Neural cell (in vitro differentiated cells): ENCODE data around the gene DPPA4. TPM values are rescaled to one million over a fixed set of nuclear protein-coding genes. Genes with fewer than 3 reads are reported as not detected.

ENCODE experiments used
- H2AFZ ChIP-seq: fragments of 200-600, 300-800 bp; sonication (generic), shearing (Covaris generic); 2 replicates; pipeline ENCODE4 v1.6.0; 2014; ENCODE audit warnings: low read depth, mild to moderate bottlenecking, antibody characterized with exemption, low read length, moderate library complexity
- H3F3A ChIP-seq: fragments of 200-600 bp; shearing (Covaris generic); 2 replicates; pipeline ENCODE4 v1.6.1; 2016; ENCODE audit warnings: mild to moderate bottlenecking, moderate library complexity, mixed read lengths, antibody characterized with exemption, low read length; ENCODE audit not compliant: insufficient read depth, poor library complexity, severe bottlenecking
- H3K27ac ChIP-seq: fragments of 200-600, 300-800 bp; sonication (generic), shearing (Covaris generic); 2 replicates; pipeline ENCODE4 v1.5.1; 2014; ENCODE audit warnings: mild to moderate bottlenecking, low read length, moderate library complexity
- H3K27me3 ChIP-seq: fragments of 300-800, 200-600 bp; sonication (generic), shearing (Covaris generic); 2 replicates; pipeline ENCODE4 v1.6.0; 2014; ENCODE audit warnings: mild to moderate bottlenecking, low read depth, low read length, moderate library complexity; ENCODE audit not compliant: insufficient read depth
- H3K36me3 ChIP-seq: fragments of 300-800, 200-600 bp; sonication (generic), shearing (Covaris generic); 2 replicates; pipeline ENCODE4 v1.5.1; 2014; ENCODE audit warnings: mild to moderate bottlenecking, antibody characterized with exemption, low read length, moderate library complexity; ENCODE audit not compliant: insufficient read depth
- H3K4me2 ChIP-seq: fragments of 300-800, 200-600 bp; sonication (generic), shearing (Covaris generic); 2 replicates; pipeline ENCODE4 v1.6.0; 2014; ENCODE audit warnings: mild to moderate bottlenecking, low read length
- H3K4me3 ChIP-seq: fragments of 300-800, 200-600 bp; sonication (generic), shearing (Covaris generic); 2 replicates; pipeline ENCODE4 v1.5.1; 2014; ENCODE audit warnings: mild to moderate bottlenecking, low read length, moderate library complexity
- H3K79me2 ChIP-seq: fragments of 200-600 bp; shearing (Covaris generic); replicated peaks from 2 replicates; pipeline ENCODE4 v1.6.0; 2014; ENCODE audit warnings: mild to moderate bottlenecking, low read length, moderate library complexity; ENCODE audit not compliant: insufficient read depth
- H3K9ac ChIP-seq: fragments of 300-800, 200-600 bp; sonication (generic), shearing (Covaris generic); 2 replicates; pipeline ENCODE4 v1.6.1; 2016; ENCODE audit warnings: mild to moderate bottlenecking, low read length, mixed read lengths
- H3K9me2 ChIP-seq: fragments of 200-600 bp; shearing (Covaris generic); 2 replicates; pipeline ENCODE4 v1.6.1; 2016; ENCODE audit warnings: mild to moderate bottlenecking, low read length, mixed read lengths; ENCODE audit not compliant: insufficient read depth
- H3K9me3 ChIP-seq: fragments of 200-600, 300-800 bp; sonication (generic), shearing (Covaris generic); 2 replicates; pipeline ENCODE4 v1.6.1; 2016; ENCODE audit warnings: mild to moderate bottlenecking, mixed run types, low read length, moderate library complexity, mixed read lengths
- H4K20me1 ChIP-seq: fragments of 200-600 bp; shearing (Covaris generic); 2 replicates; pipeline ENCODE4 v1.6.1; 2016; ENCODE audit warnings: mild to moderate bottlenecking, mixed run types; ENCODE audit not compliant: insufficient read depth
- EP300 ChIP-seq: fragments of 450-650 bp; conservative IDR thresholded peaks from 2 replicates; pipeline ENCODE4 v1.6.1; 2014; ENCODE audit warnings: antibody characterized with exemption, mild to moderate bottlenecking, moderate library complexity; ENCODE audit not compliant: poor library complexity, severe bottlenecking
- EZH2 ChIP-seq: fragments of 200-600, 300-800 bp; shearing (Covaris generic), sonication (generic); IDR thresholded peaks from 2 replicates; pipeline ENCODE4 v1.6.1; 2014; ENCODE audit warnings: antibody characterized with exemption, low read length, borderline replicate concordance, mild to moderate bottlenecking; ENCODE audit not compliant: insufficient read depth, poor library complexity, severe bottlenecking
- MXI1 ChIP-seq: fragments of 450-650 bp; conservative IDR thresholded peaks from 2 replicates; pipeline ENCODE4 v1.6.1; 2014; ENCODE audit warnings: antibody characterized with exemption, mild to moderate bottlenecking; ENCODE audit not compliant: poor library complexity, severe bottlenecking
- POLR2AphosphoS5 ChIP-seq: IDR thresholded peaks from 2 replicates; pipeline ENCODE4 v1.6.1; 2012
- RAD21 ChIP-seq: fragments of 450-650 bp; conservative IDR thresholded peaks from 2 replicates; pipeline ENCODE4 v1.6.1; 2014; ENCODE audit warnings: antibody characterized with exemption, mild to moderate bottlenecking, moderate library complexity
- SMC3 ChIP-seq: fragments of 450-650 bp; conservative IDR thresholded peaks from 2 replicates; pipeline ENCODE4 v1.6.1; 2014; ENCODE audit warnings: antibody characterized with exemption, mild to moderate bottlenecking, moderate library complexity; ENCODE audit not compliant: poor library complexity
- TAF1 ChIP-seq: IDR thresholded peaks from 2 replicates; pipeline ENCODE4 v1.6.1; 2012; ENCODE audit warnings: low read depth
- polyA plus RNA-seq: library from polyadenylated mRNA; depleted of rRNA; stranded (reverse); fragments of >200 nt; gene quantifications from 2 replicates; pipeline ENCODE4 v1.2.3, GENCODE V29; 2014
- TF ChIP-seq, protein P1 (sequence below): fragments of 450-650 bp; IDR thresholded peaks from 2 replicates; pipeline ENCODE4 v1.5.1; 2014; ENCODE audit warnings: antibody characterized with exemption, mild to moderate bottlenecking, moderate library complexity; ENCODE audit not compliant: poor library complexity, severe bottlenecking
- TF ChIP-seq, protein P2 (sequence below): IDR thresholded peaks from 2 replicates; pipeline ENCODE4 v1.6.1; 2012; ENCODE audit warnings: borderline replicate concordance

DPPA4 gene
- polyA plus RNA-seq, 1 donor from 2014 or later: 1.6 TPM

DNA sequence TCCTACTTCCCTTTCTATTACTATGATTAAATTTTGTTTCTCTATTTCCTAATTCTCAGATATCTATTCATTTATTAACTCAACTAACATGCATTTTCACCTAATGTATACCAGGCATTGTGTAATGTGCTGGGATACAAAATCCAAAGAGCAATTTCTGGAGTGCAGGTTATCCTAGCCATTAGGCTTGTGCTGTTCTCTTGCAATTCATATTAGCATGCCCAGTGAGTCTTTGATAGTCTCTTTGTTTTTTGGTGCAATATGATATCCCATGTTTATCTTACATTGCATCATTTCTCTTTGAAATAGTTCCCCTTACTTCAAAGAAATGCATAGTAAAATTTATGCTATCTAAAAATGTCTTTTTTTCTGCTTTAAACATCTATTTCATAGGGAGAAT is 13.9 kb upstream of the DPPA4 start:
- H2AFZ ChIP-seq: no peak overlapping the region
- no peak for TF ChIP-seq POLR2AphosphoS5
- TF ChIP-seq, protein P1, sequence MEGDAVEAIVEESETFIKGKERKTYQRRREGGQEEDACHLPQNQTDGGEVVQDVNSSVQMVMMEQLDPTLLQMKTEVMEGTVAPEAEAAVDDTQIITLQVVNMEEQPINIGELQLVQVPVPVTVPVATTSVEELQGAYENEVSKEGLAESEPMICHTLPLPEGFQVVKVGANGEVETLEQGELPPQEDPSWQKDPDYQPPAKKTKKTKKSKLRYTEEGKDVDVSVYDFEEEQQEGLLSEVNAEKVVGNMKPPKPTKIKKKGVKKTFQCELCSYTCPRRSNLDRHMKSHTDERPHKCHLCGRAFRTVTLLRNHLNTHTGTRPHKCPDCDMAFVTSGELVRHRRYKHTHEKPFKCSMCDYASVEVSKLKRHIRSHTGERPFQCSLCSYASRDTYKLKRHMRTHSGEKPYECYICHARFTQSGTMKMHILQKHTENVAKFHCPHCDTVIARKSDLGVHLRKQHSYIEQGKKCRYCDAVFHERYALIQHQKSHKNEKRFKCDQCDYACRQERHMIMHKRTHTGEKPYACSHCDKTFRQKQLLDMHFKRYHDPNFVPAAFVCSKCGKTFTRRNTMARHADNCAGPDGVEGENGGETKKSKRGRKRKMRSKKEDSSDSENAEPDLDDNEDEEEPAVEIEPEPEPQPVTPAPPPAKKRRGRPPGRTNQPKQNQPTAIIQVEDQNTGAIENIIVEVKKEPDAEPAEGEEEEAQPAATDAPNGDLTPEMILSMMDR: no peak
- no peak for TF ChIP-seq SMC3
- TF ChIP-seq EZH2: no peak
- no peak for TF ChIP-seq EP300
- TF ChIP-seq MXI1: no peak
- TF ChIP-seq TAF1: no peak
- TF ChIP-seq, protein P2, sequence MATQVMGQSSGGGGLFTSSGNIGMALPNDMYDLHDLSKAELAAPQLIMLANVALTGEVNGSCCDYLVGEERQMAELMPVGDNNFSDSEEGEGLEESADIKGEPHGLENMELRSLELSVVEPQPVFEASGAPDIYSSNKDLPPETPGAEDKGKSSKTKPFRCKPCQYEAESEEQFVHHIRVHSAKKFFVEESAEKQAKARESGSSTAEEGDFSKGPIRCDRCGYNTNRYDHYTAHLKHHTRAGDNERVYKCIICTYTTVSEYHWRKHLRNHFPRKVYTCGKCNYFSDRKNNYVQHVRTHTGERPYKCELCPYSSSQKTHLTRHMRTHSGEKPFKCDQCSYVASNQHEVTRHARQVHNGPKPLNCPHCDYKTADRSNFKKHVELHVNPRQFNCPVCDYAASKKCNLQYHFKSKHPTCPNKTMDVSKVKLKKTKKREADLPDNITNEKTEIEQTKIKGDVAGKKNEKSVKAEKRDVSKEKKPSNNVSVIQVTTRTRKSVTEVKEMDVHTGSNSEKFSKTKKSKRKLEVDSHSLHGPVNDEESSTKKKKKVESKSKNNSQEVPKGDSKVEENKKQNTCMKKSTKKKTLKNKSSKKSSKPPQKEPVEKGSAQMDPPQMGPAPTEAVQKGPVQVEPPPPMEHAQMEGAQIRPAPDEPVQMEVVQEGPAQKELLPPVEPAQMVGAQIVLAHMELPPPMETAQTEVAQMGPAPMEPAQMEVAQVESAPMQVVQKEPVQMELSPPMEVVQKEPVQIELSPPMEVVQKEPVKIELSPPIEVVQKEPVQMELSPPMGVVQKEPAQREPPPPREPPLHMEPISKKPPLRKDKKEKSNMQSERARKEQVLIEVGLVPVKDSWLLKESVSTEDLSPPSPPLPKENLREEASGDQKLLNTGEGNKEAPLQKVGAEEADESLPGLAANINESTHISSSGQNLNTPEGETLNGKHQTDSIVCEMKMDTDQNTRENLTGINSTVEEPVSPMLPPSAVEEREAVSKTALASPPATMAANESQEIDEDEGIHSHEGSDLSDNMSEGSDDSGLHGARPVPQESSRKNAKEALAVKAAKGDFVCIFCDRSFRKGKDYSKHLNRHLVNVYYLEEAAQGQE: no peak
- TF ChIP-seq RAD21: no peak
- no peaks in the 10 kb centered on the region for H3K36me3 ChIP-seq
- H3K4me3 ChIP-seq: no peak overlapping the region
- H3K4me2 ChIP-seq: no peak overlapping the region
- no peaks in the 10 kb centered on the region for H3K9me3 ChIP-seq
- H3K79me2 ChIP-seq: no peaks in the 10 kb centered on the region
- H3K27me3 ChIP-seq: no peaks in the 10 kb centered on the region
- no peaks in the 10 kb centered on the region for H3F3A ChIP-seq
- no peak overlapping the region for H3K27ac ChIP-seq
- H3K9me2 ChIP-seq: no peaks in the 10 kb centered on the region
- H3K9ac ChIP-seq: no peak overlapping the region
- H4K20me1 ChIP-seq: no peaks in the 10 kb centered on the region

DNA sequence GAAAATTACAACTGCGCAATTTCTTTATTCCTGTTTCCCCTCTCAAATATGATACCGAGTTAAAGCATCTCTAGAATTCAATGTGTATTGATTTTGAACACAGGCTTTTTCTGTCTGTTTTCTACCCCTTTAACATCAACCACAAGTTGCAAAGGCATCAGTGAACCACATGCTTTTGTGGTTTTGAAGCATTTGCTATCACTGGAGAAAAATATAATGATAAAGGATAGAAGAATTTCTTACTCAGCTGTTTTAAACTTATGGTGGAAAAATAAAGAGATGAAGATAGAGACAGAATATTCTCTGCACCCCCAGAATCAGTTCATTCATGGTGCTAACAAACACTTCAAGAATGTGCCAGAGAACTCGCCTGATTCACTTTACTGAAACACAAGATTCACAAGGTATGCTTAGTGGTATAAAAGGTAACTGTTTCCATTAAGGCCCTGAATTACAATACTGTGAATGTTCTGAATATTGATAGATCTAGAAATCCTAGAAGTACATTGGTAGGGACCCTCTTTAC is 9.5 kb upstream of the DPPA4 start:
- Histone ChIP-seq H3F3A (no peaks in the 10 kb centered on the region), H3K27me3 (no peaks in the 10 kb centered on the region), H3K4me2 (no peak overlapping the region), H4K20me1 (no peaks in the 10 kb centered on the region), H3K79me2 (no peaks in the 10 kb centered on the region), H2AFZ (no peak overlapping the region), H3K4me3 (no peak overlapping the region), H3K9ac (no peak overlapping the region), H3K27ac (no peak overlapping the region), H3K9me3 (no peaks in the 10 kb centered on the region), H3K9me2 (no peaks in the 10 kb centered on the region), H3K36me3 (no peaks in the 10 kb centered on the region)
- no peak for TF ChIP-seq EP300
- no peak for TF ChIP-seq SMC3

DNA sequence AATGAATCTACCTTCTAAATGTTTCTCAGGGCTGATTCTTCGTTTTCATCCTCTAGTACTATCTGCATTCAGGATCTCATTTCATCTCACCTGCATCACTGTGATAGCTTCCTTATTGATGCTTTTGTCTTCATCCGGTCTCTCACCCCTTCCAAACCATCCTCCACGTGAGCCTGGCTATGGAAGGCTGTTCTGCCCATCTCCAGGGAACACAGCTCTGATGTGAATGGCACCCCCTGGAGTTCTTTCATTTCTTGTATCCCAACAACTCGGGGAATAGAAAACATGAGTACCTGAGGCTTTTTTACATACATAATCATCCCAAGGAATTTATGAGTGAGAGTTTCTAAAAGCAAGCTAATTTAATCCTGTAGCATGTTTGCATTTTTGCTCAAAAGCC is 8.8 kb upstream of the DPPA4 start:
- Histone ChIP-seq H4K20me1 (no peaks in the 10 kb centered on the region), H2AFZ (no peak overlapping the region), H3K9me2 (no peaks in the 10 kb centered on the region), H3K4me3 (no peak overlapping the region), H3K79me2 (no peaks in the 10 kb centered on the region), H3F3A (no peaks in the 10 kb centered on the region), H3K9me3 (no peaks in the 10 kb centered on the region), H3K27me3 (no peaks in the 10 kb centered on the region), H3K36me3 (no peaks in the 10 kb centered on the region), H3K9ac (no peak overlapping the region), H3K4me2 (no peak overlapping the region), H3K27ac (no peak overlapping the region)
- TF ChIP-seq, protein P2: no peak
